ENCODE measurements around the gene ENPP7.

The ENPP7 gene

GRCh38 chr17:79732804-79733691 lies 2.3 kb downstream of the ENPP7 start:
- FAIRE-seq, result no peak

- FAIRE-seq, result no peak
Measured at GRCh38 chr17:79733692-79734070, 2.9 kb downstream of the ENPP7 start.

- FAIRE-seq, result no peak
Measured at GRCh38 chr17:79735096-79735495, 4.4 kb downstream of the ENPP7 start.

- FAIRE-seq, result no peak
Measured at GRCh38 chr17:79737046-79737921, 6.5 kb downstream of the ENPP7 start.

GRCh38 chr17:79737922-79738578 lies 7.3 kb downstream of the ENPP7 start:
- no peak for FAIRE-seq

GRCh38 chr17:79738643-79739042 lies 7.9 kb downstream of the ENPP7 start:
- FAIRE-seq, result no peak

- no peak for FAIRE-seq
Measured at GRCh38 chr17:79739148-79740062, 8.7 kb downstream of the ENPP7 start.

- FAIRE-seq, result no peak
Measured at GRCh38 chr17:79740413-79740812, 9.7 kb downstream of the ENPP7 start.

- FAIRE-seq, result no peak
Measured at GRCh38 chr17:79741401-79741750, 10.6 kb downstream of the ENPP7 start.

GRCh38 chr17:79741751-79742588 lies 11.2 kb downstream of the ENPP7 start:
- no peak for FAIRE-seq

- FAIRE-seq, result no peak
Measured at GRCh38 chr17:79742589-79742918, 11.8 kb downstream of the ENPP7 start.

GRCh38 chr17:79742951-79743476 lies 12.3 kb downstream of the ENPP7 start:
- FAIRE-seq, result no peak

- no peak for FAIRE-seq
Measured at GRCh38 chr17:79743614-79744013, 12.9 kb downstream of the ENPP7 start.

GRCh38 chr17:79745641-79746105 lies 14.9 kb downstream of the ENPP7 start:
- no peak for FAIRE-seq

GRCh38 chr17:79746889-79747507 lies 16.3 kb downstream of the ENPP7 start:
- no peak for FAIRE-seq

GRCh38 chr17:79747508-79748294 lies 17.0 kb downstream of the ENPP7 start:
- FAIRE-seq, result no peak

GRCh38 chr17:79748295-79749099 lies 17.8 kb downstream of the ENPP7 start:
- no peak for FAIRE-seq

GRCh38 chr17:79749156-79749815 lies 18.5 kb downstream of the ENPP7 start:
- FAIRE-seq, result no peak

All from colon (tissue), 2 donors.